ENCODE results near the gene CASD1.

DNA sequence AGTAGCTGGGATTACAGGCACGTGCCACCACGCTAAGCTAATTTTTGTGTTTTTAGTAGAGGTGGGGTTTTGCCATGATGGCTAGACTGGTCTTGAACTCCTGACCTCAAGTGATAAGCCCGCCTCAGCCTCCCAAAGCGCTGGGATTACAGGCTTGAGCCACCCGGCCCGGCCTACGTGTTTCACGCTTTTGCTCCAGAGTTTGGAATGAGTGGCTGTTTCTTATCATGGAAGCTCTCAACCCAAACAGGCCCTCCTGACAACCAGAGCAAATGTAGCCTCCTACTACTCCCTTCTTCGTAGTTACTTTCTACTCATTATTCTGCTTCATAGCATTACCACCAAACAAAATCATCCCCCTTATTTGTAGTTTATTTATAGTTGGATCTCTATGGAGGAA, 26.8 kb upstream of the CASD1 start:
- TF ChIP-seq, protein P1, sequence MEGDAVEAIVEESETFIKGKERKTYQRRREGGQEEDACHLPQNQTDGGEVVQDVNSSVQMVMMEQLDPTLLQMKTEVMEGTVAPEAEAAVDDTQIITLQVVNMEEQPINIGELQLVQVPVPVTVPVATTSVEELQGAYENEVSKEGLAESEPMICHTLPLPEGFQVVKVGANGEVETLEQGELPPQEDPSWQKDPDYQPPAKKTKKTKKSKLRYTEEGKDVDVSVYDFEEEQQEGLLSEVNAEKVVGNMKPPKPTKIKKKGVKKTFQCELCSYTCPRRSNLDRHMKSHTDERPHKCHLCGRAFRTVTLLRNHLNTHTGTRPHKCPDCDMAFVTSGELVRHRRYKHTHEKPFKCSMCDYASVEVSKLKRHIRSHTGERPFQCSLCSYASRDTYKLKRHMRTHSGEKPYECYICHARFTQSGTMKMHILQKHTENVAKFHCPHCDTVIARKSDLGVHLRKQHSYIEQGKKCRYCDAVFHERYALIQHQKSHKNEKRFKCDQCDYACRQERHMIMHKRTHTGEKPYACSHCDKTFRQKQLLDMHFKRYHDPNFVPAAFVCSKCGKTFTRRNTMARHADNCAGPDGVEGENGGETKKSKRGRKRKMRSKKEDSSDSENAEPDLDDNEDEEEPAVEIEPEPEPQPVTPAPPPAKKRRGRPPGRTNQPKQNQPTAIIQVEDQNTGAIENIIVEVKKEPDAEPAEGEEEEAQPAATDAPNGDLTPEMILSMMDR (IDR thresholded peaks at IDR 0.05 in 8 of 11, conservative IDR thresholded peaks at IDR 0.05 in 3 of 11), result no peak
- no peak for TF ChIP-seq POLR2A (IDR thresholded peaks at IDR 0.05)
- TF ChIP-seq POLR2AphosphoS5 (IDR thresholded peaks at IDR 0.05), result no peak
